ENCODE results near the gene HOXD4.

- TF ChIP-seq ZFX (IDR thresholded peaks at IDR 0.05; ENCODE audit: borderline replicate concordance), result no peak
- TF ChIP-seq, protein P1, sequence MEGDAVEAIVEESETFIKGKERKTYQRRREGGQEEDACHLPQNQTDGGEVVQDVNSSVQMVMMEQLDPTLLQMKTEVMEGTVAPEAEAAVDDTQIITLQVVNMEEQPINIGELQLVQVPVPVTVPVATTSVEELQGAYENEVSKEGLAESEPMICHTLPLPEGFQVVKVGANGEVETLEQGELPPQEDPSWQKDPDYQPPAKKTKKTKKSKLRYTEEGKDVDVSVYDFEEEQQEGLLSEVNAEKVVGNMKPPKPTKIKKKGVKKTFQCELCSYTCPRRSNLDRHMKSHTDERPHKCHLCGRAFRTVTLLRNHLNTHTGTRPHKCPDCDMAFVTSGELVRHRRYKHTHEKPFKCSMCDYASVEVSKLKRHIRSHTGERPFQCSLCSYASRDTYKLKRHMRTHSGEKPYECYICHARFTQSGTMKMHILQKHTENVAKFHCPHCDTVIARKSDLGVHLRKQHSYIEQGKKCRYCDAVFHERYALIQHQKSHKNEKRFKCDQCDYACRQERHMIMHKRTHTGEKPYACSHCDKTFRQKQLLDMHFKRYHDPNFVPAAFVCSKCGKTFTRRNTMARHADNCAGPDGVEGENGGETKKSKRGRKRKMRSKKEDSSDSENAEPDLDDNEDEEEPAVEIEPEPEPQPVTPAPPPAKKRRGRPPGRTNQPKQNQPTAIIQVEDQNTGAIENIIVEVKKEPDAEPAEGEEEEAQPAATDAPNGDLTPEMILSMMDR (IDR thresholded peaks at IDR 0.05), result no peak
Observed at GRCh38 chr2:176129813-176130146, 21.6 kb upstream of the HOXD4 start.
